22Rv1 (cell line): ENCODE results near the gene SERPINA3.

Experiments
- ZFX ChIP-seq: fragments of 450-650 bp; IDR thresholded peaks from 2 replicates; pipeline ENCODE4 v1.6.1; 2017; ENCODE audit warnings: antibody characterized with exemption, borderline replicate concordance
- TF ChIP-seq, protein P1 (sequence below): fragments of 450-650 bp; IDR thresholded peaks from 2 replicates; pipeline ENCODE4 v1.5.1; 2017; ENCODE audit warnings: mild to moderate bottlenecking

DNA sequence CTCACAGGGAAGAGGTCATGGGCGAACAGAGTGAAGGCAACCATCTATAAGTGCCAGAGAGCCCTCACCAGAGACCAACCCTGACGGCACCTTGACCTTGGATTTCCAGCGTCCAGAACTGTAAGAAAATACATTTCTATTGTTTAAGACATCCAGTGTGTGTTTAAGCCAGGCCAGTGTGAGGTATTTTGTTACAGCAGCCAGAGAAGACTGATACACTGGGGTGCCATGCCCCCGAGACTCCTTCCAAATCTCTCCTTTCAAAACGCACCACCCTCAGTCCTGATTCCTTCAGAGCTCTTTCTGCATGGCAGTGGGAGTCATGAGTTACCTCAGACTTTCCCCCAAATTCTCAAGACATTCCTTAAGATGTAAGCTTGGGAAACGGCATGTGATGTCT, 33.5 kb upstream of the SERPINA3 start:
- TF ChIP-seq, protein P1, sequence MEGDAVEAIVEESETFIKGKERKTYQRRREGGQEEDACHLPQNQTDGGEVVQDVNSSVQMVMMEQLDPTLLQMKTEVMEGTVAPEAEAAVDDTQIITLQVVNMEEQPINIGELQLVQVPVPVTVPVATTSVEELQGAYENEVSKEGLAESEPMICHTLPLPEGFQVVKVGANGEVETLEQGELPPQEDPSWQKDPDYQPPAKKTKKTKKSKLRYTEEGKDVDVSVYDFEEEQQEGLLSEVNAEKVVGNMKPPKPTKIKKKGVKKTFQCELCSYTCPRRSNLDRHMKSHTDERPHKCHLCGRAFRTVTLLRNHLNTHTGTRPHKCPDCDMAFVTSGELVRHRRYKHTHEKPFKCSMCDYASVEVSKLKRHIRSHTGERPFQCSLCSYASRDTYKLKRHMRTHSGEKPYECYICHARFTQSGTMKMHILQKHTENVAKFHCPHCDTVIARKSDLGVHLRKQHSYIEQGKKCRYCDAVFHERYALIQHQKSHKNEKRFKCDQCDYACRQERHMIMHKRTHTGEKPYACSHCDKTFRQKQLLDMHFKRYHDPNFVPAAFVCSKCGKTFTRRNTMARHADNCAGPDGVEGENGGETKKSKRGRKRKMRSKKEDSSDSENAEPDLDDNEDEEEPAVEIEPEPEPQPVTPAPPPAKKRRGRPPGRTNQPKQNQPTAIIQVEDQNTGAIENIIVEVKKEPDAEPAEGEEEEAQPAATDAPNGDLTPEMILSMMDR = no peak
- TF ChIP-seq ZFX = no peak
